AG04449 (cell line): ENCODE measurements around the gene TGM4.

ENCODE experiments used
- CTCF ChIA-PET: fragments of 350-600 bp; formaldehyde crosslinking; extraction: SDS; loops from one replicate; lab custom pipeline; 2021; ENCODE audit warnings: antibody characterized with exemption; lab: Yijun Ruan, JAX
- POLR2A ChIA-PET: fragments of 400-600, 350-600 bp; formaldehyde crosslinking; extraction: SDS; loops from one replicate; lab custom pipeline; 2020; ENCODE audit warnings: antibody characterized with exemption, inconsistent platforms; lab: Yijun Ruan, JAX
- DNase-seq: peaks from one replicate; pipeline ENCODE4 v3.0.0-alpha.2; 2010; ENCODE audit warnings: low read depth, low spot score
- H3K4me3 ChIP-seq: 2 replicates; pipeline ENCODE4 v1.5.1; 2011; ENCODE audit warnings: low read depth, mild to moderate bottlenecking, control low read depth, low read length
- TF ChIP-seq, protein P1 (sequence below): IDR thresholded peaks from one replicate; pipeline ENCODE4 v1.5.1; 2011; ENCODE audit warnings: mild to moderate bottlenecking, moderate library complexity, low read length, control low read depth, inconsistent platforms; ENCODE audit not compliant: insufficient read depth; ENCODE audit errors: missing control alignments

The TGM4 gene

DNA sequence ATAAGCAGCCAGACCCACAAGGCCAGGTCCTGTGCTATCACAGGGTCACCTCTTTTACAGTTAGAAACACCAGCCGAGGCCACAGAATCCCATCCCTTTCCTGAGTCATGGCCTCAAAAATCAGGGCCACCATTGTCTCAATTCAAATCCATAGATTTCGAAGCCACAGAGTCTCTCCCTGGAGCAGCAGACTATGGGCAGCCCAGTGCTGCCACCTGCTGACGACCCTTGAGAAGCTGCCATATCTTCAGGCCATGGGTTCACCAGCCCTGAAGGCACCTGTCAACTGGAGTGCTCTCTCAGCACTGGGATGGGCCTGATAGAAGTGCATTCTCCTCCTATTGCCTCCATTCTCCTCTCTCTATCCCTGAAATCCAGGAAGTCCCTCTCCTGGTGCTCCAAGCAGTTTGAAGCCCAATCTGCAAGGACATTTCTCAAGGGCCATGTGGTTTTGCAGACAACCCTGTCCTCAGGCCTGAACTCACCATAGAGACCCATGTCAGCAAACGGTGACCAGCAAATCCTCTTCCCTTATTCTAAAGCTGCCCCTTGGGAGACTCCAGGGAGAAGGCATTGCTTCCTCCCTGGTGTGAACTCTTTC lies 39.6 kb downstream of the TGM4 start:
- TF ChIP-seq, protein P1, sequence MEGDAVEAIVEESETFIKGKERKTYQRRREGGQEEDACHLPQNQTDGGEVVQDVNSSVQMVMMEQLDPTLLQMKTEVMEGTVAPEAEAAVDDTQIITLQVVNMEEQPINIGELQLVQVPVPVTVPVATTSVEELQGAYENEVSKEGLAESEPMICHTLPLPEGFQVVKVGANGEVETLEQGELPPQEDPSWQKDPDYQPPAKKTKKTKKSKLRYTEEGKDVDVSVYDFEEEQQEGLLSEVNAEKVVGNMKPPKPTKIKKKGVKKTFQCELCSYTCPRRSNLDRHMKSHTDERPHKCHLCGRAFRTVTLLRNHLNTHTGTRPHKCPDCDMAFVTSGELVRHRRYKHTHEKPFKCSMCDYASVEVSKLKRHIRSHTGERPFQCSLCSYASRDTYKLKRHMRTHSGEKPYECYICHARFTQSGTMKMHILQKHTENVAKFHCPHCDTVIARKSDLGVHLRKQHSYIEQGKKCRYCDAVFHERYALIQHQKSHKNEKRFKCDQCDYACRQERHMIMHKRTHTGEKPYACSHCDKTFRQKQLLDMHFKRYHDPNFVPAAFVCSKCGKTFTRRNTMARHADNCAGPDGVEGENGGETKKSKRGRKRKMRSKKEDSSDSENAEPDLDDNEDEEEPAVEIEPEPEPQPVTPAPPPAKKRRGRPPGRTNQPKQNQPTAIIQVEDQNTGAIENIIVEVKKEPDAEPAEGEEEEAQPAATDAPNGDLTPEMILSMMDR: peak; percentile 84
- CTCF ChIA-PET: interaction anchor here (0.8 to 5.1 kb wide), 43 partner anchors 8 to 1352 kb away, joined by 3 to 71 read pairs (median 4); partner anchors contain the start of genes EXOSC7, KIAA1143, KIF15 and ZDHHC3
- DNase-seq: no peak

DNA sequence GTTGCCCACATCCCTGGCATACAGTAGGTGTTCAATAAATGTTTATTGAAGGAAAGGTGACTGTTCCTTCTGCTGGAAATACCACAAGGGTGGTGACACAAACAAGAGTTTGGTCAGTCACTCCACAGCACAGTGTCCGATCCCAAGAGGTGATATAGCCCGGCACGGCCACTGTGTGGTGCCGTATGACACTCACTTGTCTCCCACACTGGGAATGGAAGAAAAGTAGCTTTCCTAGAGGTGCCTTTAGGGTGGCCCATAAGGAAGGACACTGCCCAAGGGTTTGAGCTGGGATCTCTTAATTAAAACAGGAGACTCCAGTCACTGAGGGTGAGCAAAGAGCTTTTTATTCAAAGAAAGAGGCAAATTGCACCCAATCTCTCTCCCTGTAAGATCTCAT lies 40.5 kb downstream of the TGM4 start:
- no peak overlapping the region for H3K4me3 ChIP-seq
- CTCF ChIA-PET: interaction anchor here (0.7 to 5.1 kb wide), 31 partner anchors 9 to 1165 kb away, joined by 3 to 71 read pairs (median 5); partner anchors contain the start of genes EXOSC7, KIAA1143, KIF15 and ZDHHC3
- TF ChIP-seq, protein P1: peak; percentile 40
- POLR2A ChIA-PET: no interaction called here
- DNase-seq: no peak

More for the DNA sequence above, 39.6 kb downstream of the TGM4 start:
- POLR2A ChIA-PET: interaction anchor here (0.5 kb wide), 1 partner anchor 87 kb away, joined by 3 read pairs; no protein-coding TSS in a partner anchor
- no peak overlapping the region for H3K4me3 ChIP-seq

GRCh38 chr3:44915702-44916438 lies 41.5 kb downstream of the TGM4 start:
- no peak for DNase-seq
- ChIA-PET CTCF (interaction anchor here (0.7 to 5.1 kb wide), 11 partner anchors 10 to 389 kb away, joined by 3 to 71 read pairs (median 5); partner anchors contain the start of genes EXOSC7, KIAA1143, KIF15 and ZDHHC3), POLR2A (no interaction called here)
- H3K4me3 ChIP-seq: no peak overlapping the region
- TF ChIP-seq, protein P1: no peak

- ChIA-PET CTCF (no interaction called here), POLR2A (no interaction called here)
- TF ChIP-seq, protein P1: no peak
- H3K4me3 ChIP-seq: no peak overlapping the region
- no peak for DNase-seq
These were observed 43.7 kb downstream of the TGM4 start for GRCh38 chr3:44918087-44918486.

GRCh38 chr3:44918581-44918980 lies 44.2 kb downstream of the TGM4 start:
- CTCF ChIA-PET: no interaction called here

DNA sequence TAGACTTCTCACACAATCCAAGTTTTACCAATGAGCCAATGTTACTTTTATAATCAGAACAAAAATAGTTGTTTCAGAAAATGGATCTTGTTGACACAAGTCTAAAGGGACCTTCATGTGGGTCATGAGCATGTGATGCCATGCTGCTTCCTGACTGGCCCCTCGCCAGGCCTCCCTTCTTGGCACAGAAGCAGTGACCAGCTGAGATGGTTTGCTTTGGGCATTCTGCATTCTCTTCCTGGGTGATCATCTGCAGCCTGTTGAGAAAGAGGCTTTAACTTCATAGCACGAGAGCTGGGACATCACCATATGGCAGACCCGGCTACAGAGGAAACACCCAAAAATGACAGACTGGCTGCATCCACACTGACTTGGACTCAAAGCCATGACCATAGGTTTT lies 45.7 kb downstream of the TGM4 start:
- no peak overlapping the region for H3K4me3 ChIP-seq
- TF ChIP-seq, protein P1: no peak
- CTCF ChIA-PET: no interaction called here
- DNase-seq: no peak
- POLR2A ChIA-PET: no interaction called here

More at GRCh38 chr3:44918581-44918980, 44.2 kb downstream of the TGM4 start:
- DNase-seq: no peak
- POLR2A ChIA-PET: no interaction called here
- no peak overlapping the region for H3K4me3 ChIP-seq
- TF ChIP-seq, protein P1: no peak
